LNCAP (cell line): ENCODE results near the gene COMT.
A peak's percentile ranks its signal among the peaks of the same experiment; 100 is the strongest.

Experiments
- CTCF ChIP-seq: fragments of 450-650 bp; IDR thresholded peaks from 2 replicates; pipeline ENCODE4 v1.5.1; 2017; ENCODE audit warnings: mild to moderate bottlenecking

Gene COMT

GRCh38 chr22:19912271-19912999 is 29.1 kb upstream of the COMT start:
- 0 out of 2 replicates have a peak, but pooled peaks have one; percentile 9 for TF ChIP-seq CTCF

GRCh38 chr22:19913337-19913936 is 28.1 kb upstream of the COMT start:
- no peak for TF ChIP-seq CTCF

- no peak for TF ChIP-seq CTCF
These were observed 27.2 kb upstream of the COMT start for GRCh38 chr22:19914201-19914943.

GRCh38 chr22:19915287-19915954 is 26.2 kb upstream of the COMT start:
- no peak for TF ChIP-seq CTCF

GRCh38 chr22:19916006-19916405 is 25.6 kb upstream of the COMT start:
- TF ChIP-seq CTCF, result no peak

GRCh38 chr22:19916941-19917340 is 24.6 kb upstream of the COMT start:
- no peak for TF ChIP-seq CTCF

GRCh38 chr22:19917389-19918138 is 24.0 kb upstream of the COMT start:
- no peak for TF ChIP-seq CTCF
